GM18519 (cell line): ENCODE results near the gene NCOA6.

Experiments
- ATAC-seq: cut with Tn5 transposase; IDR thresholded peaks from one replicate; pipeline ENCODE4 v1.9.1; 2021; ENCODE audit warnings: mild to moderate bottlenecking, moderate library complexity; ENCODE audit not compliant: unreplicated experiment, low FRiP score

The NCOA6 gene

GRCh38 chr20:34825530-34826362, at the start of gene NCOA6:
TSS of gene NCOA6 (minus strand) at chr20:34825651. CDS start at chr20:34782355, 43,296 bp downstream.
- ATAC-seq: no peak

- ATAC-seq: no peak
Measured at GRCh38 chr20:34874094-34874654, 48.7 kb upstream of the NCOA6 start.

- ATAC-seq: no peak
Measured at GRCh38 chr20:34873583-34874093, 48.2 kb upstream of the NCOA6 start.

- no peak for ATAC-seq
Measured at GRCh38 chr20:34872622-34873224, 47.3 kb upstream of the NCOA6 start, which contains the start of gene GGT7. TSS of gene GGT7 (minus strand) at chr20:34872856. CDS start at chr20:34872815, 41 bp downstream.

GRCh38 chr20:34871966-34872621, 46.6 kb upstream of the NCOA6 start:
- no peak for ATAC-seq

GRCh38 chr20:34871320-34871926, 46.0 kb upstream of the NCOA6 start:
- ATAC-seq: no peak

- ATAC-seq: no peak
Measured at GRCh38 chr20:34864216-34864615, 38.8 kb upstream of the NCOA6 start.

GRCh38 chr20:34863421-34863965, 38.0 kb upstream of the NCOA6 start:
- no peak for ATAC-seq

- ATAC-seq: no peak
Measured at GRCh38 chr20:34862724-34863123, 37.3 kb upstream of the NCOA6 start.

- no peak for ATAC-seq
Measured at GRCh38 chr20:34861386-34862084, 36.1 kb upstream of the NCOA6 start.

GRCh38 chr20:34859826-34860545, 34.5 kb upstream of the NCOA6 start:
- ATAC-seq: no peak

- ATAC-seq: no peak
Measured at GRCh38 chr20:34859367-34859766, 33.9 kb upstream of the NCOA6 start.

- ATAC-seq: no peak
Measured at GRCh38 chr20:34852298-34852697, 26.8 kb upstream of the NCOA6 start.

- no peak for ATAC-seq
Measured at GRCh38 chr20:34850969-34851368, 25.5 kb upstream of the NCOA6 start.

- no peak for ATAC-seq
Measured at GRCh38 chr20:34849778-34850177, 24.3 kb upstream of the NCOA6 start.

- no peak for ATAC-seq
Measured at GRCh38 chr20:34848597-34848996, 23.1 kb upstream of the NCOA6 start.

- no peak for ATAC-seq
Measured at GRCh38 chr20:34843421-34843820, 18.0 kb upstream of the NCOA6 start.

- no peak for ATAC-seq
Measured at GRCh38 chr20:34842143-34842542, 16.7 kb upstream of the NCOA6 start.

- ATAC-seq: no peak
Measured at GRCh38 chr20:34834459-34834893, 9.0 kb upstream of the NCOA6 start.
